ENCODE measurements around the gene C2CD2.

DNA sequence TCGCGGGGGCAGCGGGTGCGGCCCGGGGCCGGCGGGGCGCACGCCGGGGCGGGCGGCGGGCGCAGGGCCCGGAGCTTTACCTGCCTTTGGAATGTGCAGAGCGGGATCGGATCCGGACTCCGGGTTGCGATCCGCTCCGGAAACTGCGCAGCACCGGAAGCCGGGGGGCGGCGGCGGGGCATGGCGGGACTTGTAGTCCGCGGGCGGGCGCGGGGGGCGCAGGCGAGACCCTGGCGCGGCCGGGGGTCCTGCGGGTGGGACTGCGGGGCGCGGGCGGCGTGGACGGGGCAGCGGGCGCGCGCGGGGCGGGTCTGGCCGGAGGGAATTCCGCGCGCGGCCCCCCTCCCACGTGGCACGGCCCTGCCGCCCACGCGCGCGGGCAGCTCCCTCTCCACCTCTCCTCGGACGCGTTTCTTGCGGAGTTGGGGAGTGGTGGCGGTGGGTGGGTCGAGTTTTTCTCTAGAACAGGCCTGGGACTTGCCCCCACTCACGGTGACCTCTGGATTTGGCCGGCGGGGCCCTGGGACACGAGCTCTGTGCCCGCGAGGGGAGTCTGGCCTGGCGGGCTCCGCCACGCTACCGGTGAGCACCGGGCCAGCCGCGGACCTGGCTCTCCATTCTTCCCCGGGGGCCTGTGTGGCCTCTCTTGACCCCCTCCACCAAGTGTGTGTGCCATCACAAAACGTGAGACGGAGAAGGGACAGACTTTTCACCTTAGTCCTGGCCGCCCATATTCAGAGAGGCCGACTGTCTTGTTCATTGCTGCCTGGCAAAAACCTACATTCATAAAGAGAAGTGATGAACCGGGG, 74.4 kb downstream of the C2CD2 start, which contains the start of gene PRDM15:
- peak in 1 of 2 donors; percentile 23 for TF ChIP-seq POLR2A (IDR thresholded peaks at IDR 0.05)
- TF ChIP-seq, protein P1, sequence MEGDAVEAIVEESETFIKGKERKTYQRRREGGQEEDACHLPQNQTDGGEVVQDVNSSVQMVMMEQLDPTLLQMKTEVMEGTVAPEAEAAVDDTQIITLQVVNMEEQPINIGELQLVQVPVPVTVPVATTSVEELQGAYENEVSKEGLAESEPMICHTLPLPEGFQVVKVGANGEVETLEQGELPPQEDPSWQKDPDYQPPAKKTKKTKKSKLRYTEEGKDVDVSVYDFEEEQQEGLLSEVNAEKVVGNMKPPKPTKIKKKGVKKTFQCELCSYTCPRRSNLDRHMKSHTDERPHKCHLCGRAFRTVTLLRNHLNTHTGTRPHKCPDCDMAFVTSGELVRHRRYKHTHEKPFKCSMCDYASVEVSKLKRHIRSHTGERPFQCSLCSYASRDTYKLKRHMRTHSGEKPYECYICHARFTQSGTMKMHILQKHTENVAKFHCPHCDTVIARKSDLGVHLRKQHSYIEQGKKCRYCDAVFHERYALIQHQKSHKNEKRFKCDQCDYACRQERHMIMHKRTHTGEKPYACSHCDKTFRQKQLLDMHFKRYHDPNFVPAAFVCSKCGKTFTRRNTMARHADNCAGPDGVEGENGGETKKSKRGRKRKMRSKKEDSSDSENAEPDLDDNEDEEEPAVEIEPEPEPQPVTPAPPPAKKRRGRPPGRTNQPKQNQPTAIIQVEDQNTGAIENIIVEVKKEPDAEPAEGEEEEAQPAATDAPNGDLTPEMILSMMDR (IDR thresholded peaks at IDR 0.05), result peak in 1 of 5 experiments; percentile 30

Measured in tibial nerve (tissue), 3 donors.